ENCODE measurements around the gene AGTPBP1. TPM values are rescaled to one million over a fixed set of nuclear protein-coding genes. Genes with fewer than 3 reads are reported as not detected.

AGTPBP1 gene
- total and polyA plus RNA-seq, 2 of the 8 experiments (the other 6 are each of a cell fraction or from before 2014, with no cell fraction given), result 13.4 to 65.2 TPM

DNA sequence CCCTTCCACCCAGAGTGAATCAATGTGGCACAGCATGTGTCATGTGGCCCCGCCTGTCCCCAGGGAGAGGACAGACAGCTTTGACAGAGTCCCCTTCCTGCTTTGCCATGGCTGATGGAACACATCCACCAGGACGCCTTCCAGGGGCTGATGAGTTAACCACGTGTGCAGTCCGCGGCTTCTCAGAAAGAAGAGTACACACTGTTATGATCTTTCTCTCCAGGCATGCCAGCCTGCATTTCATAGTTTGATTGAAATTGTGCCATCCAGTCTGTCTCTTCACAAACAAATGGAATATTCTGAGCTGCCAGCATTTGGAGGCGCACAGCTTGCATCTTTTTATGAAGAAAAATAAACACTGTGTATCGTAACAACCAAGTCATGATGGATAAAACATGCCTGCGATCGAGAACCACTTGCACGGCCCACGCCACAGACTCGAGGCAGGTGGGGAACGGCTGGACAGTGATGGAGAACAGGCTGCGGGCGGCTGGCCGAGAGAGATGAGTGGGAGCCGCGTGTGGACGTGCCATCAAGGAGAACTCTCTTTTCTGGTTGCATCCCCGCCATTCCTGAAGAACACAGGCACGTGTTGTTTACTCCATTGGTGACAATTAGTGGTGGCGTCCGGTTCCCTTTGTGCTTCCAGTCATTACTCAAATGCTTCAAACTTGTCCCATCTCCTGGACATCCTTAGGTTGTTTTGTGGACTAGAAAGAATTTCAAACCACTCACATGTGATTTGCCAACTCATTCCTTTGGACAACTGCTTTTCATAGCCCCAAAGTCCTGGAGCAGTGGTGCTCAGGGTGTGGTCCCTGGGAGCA lies 220.2 kb downstream of the AGTPBP1 start:
- H3K56ac ChIP-seq (replicated peaks; ENCODE audit: insufficient read length, low read depth, low read length), result no peak overlapping the region
- no peaks in the 10 kb centered on the region for H3K36me3 ChIP-seq (ENCODE audit: control insufficient read depth in 2 of 4, insufficient read depth in 4 of 4, low read length in 3 of 4)
- no peaks in the 10 kb centered on the region for H3K79me2 ChIP-seq (ENCODE audit: control insufficient read depth in 1 of 2, insufficient read depth in 2 of 2, low read length in 2 of 2)
- no peak overlapping the region for H2BK15ac ChIP-seq (ENCODE audit: low read length)
- peaks cover 5% of the 10 kb centered on the region; the same call in 1 of the 2 replicates for H3K23me2 ChIP-seq (ENCODE audit: low read depth, low read length)
- H3K79me1 ChIP-seq (ENCODE audit: low read depth, low read length), result no peaks in the 10 kb centered on the region
- H3K14ac ChIP-seq (ENCODE audit: insufficient read length), result no peak overlapping the region
- no peak overlapping the region for H4K5ac ChIP-seq (ENCODE audit: insufficient read length, low read depth, low read length)
- H3K27ac ChIP-seq (ENCODE audit: low read depth, low read length), result no peak overlapping the region
- no peak overlapping the region for H2AK5ac ChIP-seq (ENCODE audit: low read depth, low read length)
- WGBS, 2 experiments (ENCODE audit: extremely low coverage in 1 of 2, insufficient coverage in 1 of 2, insufficient read length in 1 of 2, insufficient replicate concordance in 2 of 2, low coverage in 1 of 2, low lambda C conversion rate in 2 of 2, missing lambda C conversion rate in 1 of 2), result 91% methylated on average over 23 of the region's 23 CpGs; no CpG with 5 or more reads in 1 of the 2 experiments
- no peak overlapping the region for H3K4ac ChIP-seq (replicated peaks; ENCODE audit: insufficient read length, low read depth, low read length)
- no peak overlapping the region for H2BK120ac ChIP-seq (replicated peaks; ENCODE audit: low read depth, low read length)
- H3K27me3 ChIP-seq (replicated peaks in 1 of 4; ENCODE audit: control insufficient read depth in 3 of 4, extremely low read depth in 1 of 4, insufficient read depth in 3 of 4, low read length in 3 of 4), result peaks cover 2 to 32% (median 26%) of the 10 kb centered on the region in 4 experiments
- H3K9ac ChIP-seq (replicated peaks in 1 of 4; ENCODE audit: extremely low read depth in 1 of 4, low read depth in 3 of 4, low read length in 3 of 4), result no peak overlapping the region
- ChIA-PET CTCF (ENCODE audit: partially characterized antibody) (interaction anchor here (0.7 to 2.0 kb wide), 3 partner anchors 13 to 28 kb away, joined by 3 to 6 read pairs (median 4); no protein-coding TSS in a partner anchor), POLR2A (ENCODE audit: partially characterized antibody) (no interaction called here)
- H2AFZ ChIP-seq (ENCODE audit: low read length), result no peak overlapping the region
- no peak overlapping the region for H4K8ac ChIP-seq (ENCODE audit: extremely low read depth, insufficient read depth, low read length)
- no peak overlapping the region; a peak in 1 of 8 replicates for H3K4me3 ChIP-seq (ENCODE audit: extremely low read depth in 1 of 4, insufficient read depth in 2 of 4, low read depth in 3 of 4, low read length in 4 of 4)
- no peak overlapping the region for H4K91ac ChIP-seq (replicated peaks; ENCODE audit: insufficient read length, low read length)
- H3K23ac ChIP-seq (ENCODE audit: insufficient read length), result no peak overlapping the region
- H4K20me1 ChIP-seq (replicated peaks in 1 of 2; ENCODE audit: control insufficient read depth in 1 of 2, insufficient read depth in 2 of 2, low read length in 2 of 2), result no peaks in the 10 kb centered on the region
- H3K4me2 ChIP-seq (ENCODE audit: insufficient read depth in 1 of 2, low read depth in 2 of 2, low read length in 2 of 2), result peak overlapping the region in 1 of 2 experiments; percentile 83; a peak in 1 of 4 replicates
- peaks cover 0 to 7% (median 4%) of the 10 kb centered on the region in 4 experiments; a peak in 3 of 7 replicates for H3K4me1 ChIP-seq (replicated peaks in 1 of 4; ENCODE audit: control insufficient read depth in 3 of 4, insufficient read depth in 4 of 4, low read length in 3 of 4)
- DNase-seq (ENCODE audit: low read depth in 1 of 2, low spot score in 2 of 2) (no peak), FAIRE-seq (no peak)
- H2BK12ac ChIP-seq (ENCODE audit: low read depth, low read length), result peak overlapping the region; percentile 41; the same call in 1 of the 2 replicates
- no peak overlapping the region for H2BK5ac ChIP-seq (ENCODE audit: low read depth, low read length)
- no peak overlapping the region for H3K18ac ChIP-seq (ENCODE audit: extremely low read depth, low read length)
- H2BK20ac ChIP-seq (ENCODE audit: low read length), result no peak overlapping the region
- no peaks in the 10 kb centered on the region for H3K9me3 ChIP-seq (ENCODE audit: insufficient read depth in 2 of 2, low read depth in 1 of 2, low read length in 1 of 2)
- TF ChIP-seq GABPA (IDR thresholded peaks at IDR 0.05; ENCODE audit: borderline replicate concordance, insufficient read depth, low read length), result no peak
- no peak for TF ChIP-seq FOSL1 (IDR thresholded peaks at IDR 0.05; ENCODE audit: insufficient read depth, low read depth, low read length)
- TF ChIP-seq EP300 (IDR thresholded peaks at IDR 0.05; ENCODE audit: borderline replicate concordance in 1 of 2, low read depth in 2 of 2, low read length in 2 of 2), result no peak
- no peak for TF ChIP-seq KDM1A (IDR thresholded peaks at IDR 0.05; ENCODE audit: borderline replicate concordance, low read length)
- no peak for TF ChIP-seq POLR2A (IDR thresholded peaks at IDR 0.05; ENCODE audit: control extremely low read depth in 1 of 2, low read depth in 2 of 2, low read length in 2 of 2)
- TF ChIP-seq NANOG (IDR thresholded peaks at IDR 0.05; ENCODE audit: insufficient read depth, low read depth, low read length, poor library complexity, severe bottlenecking), result no peak
- TF ChIP-seq, protein P1, sequence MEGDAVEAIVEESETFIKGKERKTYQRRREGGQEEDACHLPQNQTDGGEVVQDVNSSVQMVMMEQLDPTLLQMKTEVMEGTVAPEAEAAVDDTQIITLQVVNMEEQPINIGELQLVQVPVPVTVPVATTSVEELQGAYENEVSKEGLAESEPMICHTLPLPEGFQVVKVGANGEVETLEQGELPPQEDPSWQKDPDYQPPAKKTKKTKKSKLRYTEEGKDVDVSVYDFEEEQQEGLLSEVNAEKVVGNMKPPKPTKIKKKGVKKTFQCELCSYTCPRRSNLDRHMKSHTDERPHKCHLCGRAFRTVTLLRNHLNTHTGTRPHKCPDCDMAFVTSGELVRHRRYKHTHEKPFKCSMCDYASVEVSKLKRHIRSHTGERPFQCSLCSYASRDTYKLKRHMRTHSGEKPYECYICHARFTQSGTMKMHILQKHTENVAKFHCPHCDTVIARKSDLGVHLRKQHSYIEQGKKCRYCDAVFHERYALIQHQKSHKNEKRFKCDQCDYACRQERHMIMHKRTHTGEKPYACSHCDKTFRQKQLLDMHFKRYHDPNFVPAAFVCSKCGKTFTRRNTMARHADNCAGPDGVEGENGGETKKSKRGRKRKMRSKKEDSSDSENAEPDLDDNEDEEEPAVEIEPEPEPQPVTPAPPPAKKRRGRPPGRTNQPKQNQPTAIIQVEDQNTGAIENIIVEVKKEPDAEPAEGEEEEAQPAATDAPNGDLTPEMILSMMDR (IDR thresholded peaks at IDR 0.05; ENCODE audit: control extremely low read depth in 1 of 3, insufficient read depth in 1 of 3, low read depth in 1 of 3, low read length in 3 of 3), result no peak
- no peak for TF ChIP-seq CTBP2 (IDR thresholded peaks at IDR 0.05; ENCODE audit: borderline replicate concordance, insufficient read depth, insufficient read length, low read length)

All from H1 (cell line).